ENCODE data around the gene CTH.

- no peak for TF ChIP-seq CTCF (conservative IDR thresholded peaks at IDR 0.05; ENCODE audit: low read depth, low read length)
- no peak for TF ChIP-seq CEBPB (IDR thresholded peaks at IDR 0.05; ENCODE audit: low read depth, low read length)
- TF ChIP-seq POLR2A (IDR thresholded peaks at IDR 0.05; ENCODE audit: low read depth, low read length) = no peak
- TF ChIP-seq MAFK (IDR thresholded peaks at IDR 0.05; ENCODE audit: low read depth, low read length) = no peak
- no peak for TF ChIP-seq BHLHE40 (IDR thresholded peaks at IDR 0.05; ENCODE audit: low read depth, low read length)
Observed at GRCh38 chr1:70392626-70393025, 18.4 kb upstream of the CTH start.
